GM12878 (cell line): ENCODE data around the gene SOX4. TPM values are rescaled to one million over a fixed set of nuclear protein-coding genes. Genes with fewer than 3 reads are reported as not detected.

Experiments
- ATAC-seq: fragments of 200-7000 bp; cut with Tn5 transposase; 3 replicates; pipeline ENCODE4 v1.9.1; 2020; ENCODE audit warnings: mild to moderate bottlenecking, moderate library complexity
- BruUV-seq: library from RNA; stranded (reverse); fragments of 400-500 nt; replicated peaks from 2 replicates; lab custom pipeline; 2021; lab: Mats Ljungman, UMichigan
- CTCF ChIA-PET: fragments of 300-600 bp; sonication (Branson Sonifier 250); formaldehyde crosslinking; extraction: SDS; loops from one replicate; lab custom pipeline; 2021; ENCODE audit warnings: inconsistent platforms; lab: Yijun Ruan, JAX
- POLR2A ChIA-PET: fragments of 350-600 bp; formaldehyde crosslinking; extraction: SDS; loops from one replicate; lab custom pipeline; 2021; ENCODE audit warnings: inconsistent platforms; lab: Charles Lee
- RAD21 ChIA-PET: fragments of 300-600 bp; sonication (Branson Sonifier 250); formaldehyde crosslinking; loops from one replicate; lab custom pipeline; 2023; ENCODE audit warnings: antibody characterized with exemption; ENCODE audit not compliant: unreplicated experiment; lab: Charles Lee
- SMC1A ChIA-PET: fragments of 300-600 bp; sonication (Branson Sonifier 250); formaldehyde crosslinking; loops from one replicate; lab custom pipeline; 2023; ENCODE audit not compliant: unreplicated experiment, uncharacterized antibody; lab: Charles Lee
- DNase-seq: peaks from one replicate; pipeline ENCODE4 v3.0.0-alpha.2; 2011; ENCODE audit warnings: low read depth, low spot score
- FAIRE-seq: peaks from 3 replicates; lab custom pipeline; 2011; peaks lifted over from hg19 to GRCh38; lab: Jason Lieb, UNC
- H2AFZ ChIP-seq: 2 replicates; pipeline ENCODE4 v1.6.0; 2011; ENCODE audit warnings: low read depth, low read length, control low read depth; ENCODE audit not compliant: control insufficient read depth
- H3K27ac ChIP-seq: 2 replicates; pipeline ENCODE4 v1.5.1; 2011; ENCODE audit warnings: control low read depth; ENCODE audit not compliant: control insufficient read depth, insufficient read depth
- H3K27me3 ChIP-seq, 2 experiments: replicated peaks in 1 of 2; 2 replicates each; pipeline versions ENCODE4 v1.6.0 to v1.6.1; 2011; ENCODE audit warnings: low read length in 1 of 2; ENCODE audit not compliant: control insufficient read depth in 2 of 2, insufficient read depth in 2 of 2
- H3K36me3 ChIP-seq, 2 experiments: 2 replicates each; pipeline ENCODE4 v1.5.1; 2011; ENCODE audit warnings: low read length in 1 of 2; ENCODE audit not compliant: control insufficient read depth in 2 of 2, insufficient read depth in 2 of 2
- H3K4me1 ChIP-seq: 2 replicates; pipeline ENCODE4 v1.6.1; 2011; ENCODE audit warnings: mild to moderate bottlenecking, low read length, moderate library complexity, mixed read lengths; ENCODE audit not compliant: control insufficient read depth, insufficient read depth
- H3K4me2 ChIP-seq: 2 replicates; pipeline ENCODE4 v1.6.0; 2011; ENCODE audit warnings: control low read depth; ENCODE audit not compliant: control insufficient read depth, insufficient read depth
- H3K4me3 ChIP-seq: fragments of 200-600 bp; sonication (generic); 2 replicates; pipeline ENCODE4 v1.5.1; 2016
- H3K79me2 ChIP-seq: 2 replicates; pipeline ENCODE4 v1.6.0; 2011; ENCODE audit warnings: low read length; ENCODE audit not compliant: control insufficient read depth, insufficient read depth
- H3K9ac ChIP-seq: 2 replicates; pipeline ENCODE4 v1.8.0; 2011; ENCODE audit warnings: low read length, control low read depth, mixed read lengths; ENCODE audit not compliant: control insufficient read depth, insufficient read depth
- H3K9me3 ChIP-seq: replicated peaks from 3 replicates; pipeline ENCODE4 v1.5.1; 2011; ENCODE audit warnings: mild to moderate bottlenecking, low read length; ENCODE audit not compliant: control insufficient read depth, insufficient read depth
- H4K20me1 ChIP-seq: 2 replicates; pipeline ENCODE4 v1.6.0; 2011; ENCODE audit not compliant: control insufficient read depth, insufficient read depth
- BHLHE40 ChIP-seq, 2 experiments: fragments of 450-650 bp in 1 of 2; IDR thresholded peaks; 2 replicates each; pipeline ENCODE4 v1.6.1; 2011 to 2017; ENCODE audit warnings: low read depth in 2 of 2, borderline replicate concordance in 1 of 2, improper control_type of control experiment in 1 of 2, low read length in 1 of 2, mild to moderate bottlenecking in 1 of 2
- JUNB ChIP-seq: IDR thresholded peaks from 2 replicates; pipeline ENCODE4 v1.6.1; 2016; ENCODE audit warnings: antibody characterized with exemption, mild to moderate bottlenecking
- POLR2AphosphoS2 ChIP-seq: IDR thresholded peaks from 2 replicates; pipeline ENCODE4 v1.6.1; 2011; ENCODE audit warnings: low read depth, mild to moderate bottlenecking, low read length, improper control_type of control experiment, moderate library complexity
- RUNX3 ChIP-seq: IDR thresholded peaks from 2 replicates; pipeline ENCODE4 v1.6.1; 2012; ENCODE audit warnings: low read length, inconsistent platforms
- SRF ChIP-seq, 2 experiments: IDR thresholded peaks; 2 replicates each; pipeline ENCODE4 v1.6.1; 2011; ENCODE audit warnings: low read depth in 2 of 2, low read length in 2 of 2, mild to moderate bottlenecking in 1 of 2, moderate library complexity in 1 of 2
- WGBS: methylation state at CpG from one replicate; pipeline ENCODE4 v1.1.6; 2016; ENCODE audit warnings: low lambda C conversion rate; ENCODE audit not compliant: insufficient replicate concordance, insufficient coverage; ENCODE audit errors: missing lambda C conversion rate; 5-methylcytosine and 5-hydroxymethylcytosine counted together
- in situ Hi-C: fragments of 300-500 bp; cut with MboI; formaldehyde crosslinking; loops from 9 replicates; pipeline ENCODE4 v1.14.3; 2018; ENCODE audit warnings: mixed read lengths
- intact Hi-C: fragments of 100-400 bp; cut with micrococcal nuclease; formaldehyde crosslinking; loops from one replicate; pipeline ENCODE4 v1.14.2; 2022; ENCODE audit not compliant: unreplicated experiment
- polyA plus RNA-seq, 11 experiments: library from polyadenylated mRNA; depleted of rRNA in 4 of 11; unstranded in 6 of 11; stranded (reverse) in 5 of 11; fragments of >200 nt; fragmentation: Nextera tagmentation in 4 of 11; fragmentation: Illumina TruSeq in 1 of 11; extraction: Ambion mirVana in 4 of 11; extraction: Trizol in 1 of 11; gene quantifications; 1 replicate in 1 of 11; 2 replicates in 10 of 11; pipeline versions ENCODE4 v1.2.1 to v1.2.3, GENCODE V29; 2011 to 2016; ENCODE audit warnings: inconsistent platforms in 2 of 11, missing spikeins in 2 of 11, low read depth in 1 of 11
- total RNA-seq, 4 experiments: library from RNA; depleted of rRNA in 3 of 4; stranded (reverse); fragments of >200 nt in 3 of 4; fragmentation: Illumina TruSeq in 1 of 4; extraction: Trizol in 1 of 4; gene quantifications; 2 replicates each; pipeline versions ENCODE4 v1.2.1 to v1.2.3, GENCODE V29; 2013 to 2021
- TF ChIP-seq, protein P1 (sequence below): fragments of 450-650 bp; IDR thresholded peaks from 2 replicates; pipeline ENCODE4 v1.6.1; 2017; ENCODE audit warnings: low read depth, mild to moderate bottlenecking, moderate library complexity
- TF ChIP-seq, protein P2 (sequence below): fragments of 450-650 bp; IDR thresholded peaks from 2 replicates; pipeline ENCODE4 v1.6.1; 2016; ENCODE audit warnings: mild to moderate bottlenecking, moderate library complexity, borderline replicate concordance
- TF ChIP-seq, protein P3 (sequence below): fragments of 450-650 bp; IDR thresholded peaks from 2 replicates; pipeline ENCODE4 v1.6.1; 2016; ENCODE audit warnings: mild to moderate bottlenecking

SOX4 gene
- total and polyA plus RNA-seq, 10 of the 15 experiments (the other 5 are each of a cell fraction or from before 2014, with no cell fraction given): 16.8 to 119 (median 26.5) TPM

DNA sequence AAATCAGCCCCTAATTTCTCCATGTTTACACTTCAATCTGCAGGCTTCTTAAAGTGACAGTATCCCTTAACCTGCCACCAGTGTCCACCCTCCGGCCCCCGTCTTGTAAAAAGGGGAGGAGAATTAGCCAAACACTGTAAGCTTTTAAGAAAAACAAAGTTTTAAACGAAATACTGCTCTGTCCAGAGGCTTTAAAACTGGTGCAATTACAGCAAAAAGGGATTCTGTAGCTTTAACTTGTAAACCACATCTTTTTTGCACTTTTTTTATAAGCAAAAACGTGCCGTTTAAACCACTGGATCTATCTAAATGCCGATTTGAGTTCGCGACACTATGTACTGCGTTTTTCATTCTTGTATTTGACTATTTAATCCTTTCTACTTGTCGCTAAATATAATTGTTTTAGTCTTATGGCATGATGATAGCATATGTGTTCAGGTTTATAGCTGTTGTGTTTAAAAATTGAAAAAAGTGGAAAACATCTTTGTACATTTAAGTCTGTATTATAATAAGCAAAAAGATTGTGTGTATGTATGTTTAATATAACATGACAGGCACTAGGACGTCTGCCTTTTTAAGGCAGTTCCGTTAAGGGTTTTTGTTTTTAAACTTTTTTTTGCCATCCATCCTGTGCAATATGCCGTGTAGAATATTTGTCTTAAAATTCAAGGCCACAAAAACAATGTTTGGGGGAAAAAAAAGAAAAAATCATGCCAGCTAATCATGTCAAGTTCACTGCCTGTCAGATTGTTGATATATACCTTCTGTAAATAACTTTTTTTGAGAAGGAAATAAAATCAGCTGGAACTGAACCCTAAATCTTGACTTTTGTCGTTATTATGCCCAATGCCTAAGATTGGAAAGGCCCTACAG, 4.5 kb downstream of the SOX4 start:
- Histone ChIP-seq H3K9me3 (no peaks in the 10 kb centered on the region; the same call in 2 of the 3 replicates), H3K4me1 (0 out of 2 replicates have a peak, but pooled peaks cover 5% of the 10 kb centered on the region)
- SMC1A ChIA-PET: interaction anchor here (0.6 to 2.4 kb wide), 9 partner anchors 9 to 1319 kb away, joined by 3 to 16 read pairs (median 4); no protein-coding TSS in a partner anchor
- FAIRE-seq: no peak
- TF ChIP-seq RUNX3 (peak; percentile 23; the same call in 1 of the 2 replicates), SRF (IDR thresholded peaks at IDR 0.05; ENCODE audit: low read depth in 2 of 2, low read length in 2 of 2) (peak in 1 of 2 experiments; percentile 79; a peak in 1 of 4 replicates), POLR2AphosphoS2 (no peak), BHLHE40 (IDR thresholded peaks at IDR 0.05; ENCODE audit: borderline replicate concordance in 1 of 2, low read depth in 2 of 2, low read length in 1 of 2) (peak; percentile 74 to 75; a peak in 3 of 4 replicates), JUNB (no peak)
- TF ChIP-seq, protein P1, sequence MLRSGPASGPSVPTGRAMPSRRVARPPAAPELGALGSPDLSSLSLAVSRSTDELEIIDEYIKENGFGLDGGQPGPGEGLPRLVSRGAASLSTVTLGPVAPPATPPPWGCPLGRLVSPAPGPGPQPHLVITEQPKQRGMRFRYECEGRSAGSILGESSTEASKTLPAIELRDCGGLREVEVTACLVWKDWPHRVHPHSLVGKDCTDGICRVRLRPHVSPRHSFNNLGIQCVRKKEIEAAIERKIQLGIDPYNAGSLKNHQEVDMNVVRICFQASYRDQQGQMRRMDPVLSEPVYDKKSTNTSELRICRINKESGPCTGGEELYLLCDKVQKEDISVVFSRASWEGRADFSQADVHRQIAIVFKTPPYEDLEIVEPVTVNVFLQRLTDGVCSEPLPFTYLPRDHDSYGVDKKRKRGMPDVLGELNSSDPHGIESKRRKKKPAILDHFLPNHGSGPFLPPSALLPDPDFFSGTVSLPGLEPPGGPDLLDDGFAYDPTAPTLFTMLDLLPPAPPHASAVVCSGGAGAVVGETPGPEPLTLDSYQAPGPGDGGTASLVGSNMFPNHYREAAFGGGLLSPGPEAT: peak; percentile 45; the same call in 1 of the 2 replicates
- TF ChIP-seq, protein P2, sequence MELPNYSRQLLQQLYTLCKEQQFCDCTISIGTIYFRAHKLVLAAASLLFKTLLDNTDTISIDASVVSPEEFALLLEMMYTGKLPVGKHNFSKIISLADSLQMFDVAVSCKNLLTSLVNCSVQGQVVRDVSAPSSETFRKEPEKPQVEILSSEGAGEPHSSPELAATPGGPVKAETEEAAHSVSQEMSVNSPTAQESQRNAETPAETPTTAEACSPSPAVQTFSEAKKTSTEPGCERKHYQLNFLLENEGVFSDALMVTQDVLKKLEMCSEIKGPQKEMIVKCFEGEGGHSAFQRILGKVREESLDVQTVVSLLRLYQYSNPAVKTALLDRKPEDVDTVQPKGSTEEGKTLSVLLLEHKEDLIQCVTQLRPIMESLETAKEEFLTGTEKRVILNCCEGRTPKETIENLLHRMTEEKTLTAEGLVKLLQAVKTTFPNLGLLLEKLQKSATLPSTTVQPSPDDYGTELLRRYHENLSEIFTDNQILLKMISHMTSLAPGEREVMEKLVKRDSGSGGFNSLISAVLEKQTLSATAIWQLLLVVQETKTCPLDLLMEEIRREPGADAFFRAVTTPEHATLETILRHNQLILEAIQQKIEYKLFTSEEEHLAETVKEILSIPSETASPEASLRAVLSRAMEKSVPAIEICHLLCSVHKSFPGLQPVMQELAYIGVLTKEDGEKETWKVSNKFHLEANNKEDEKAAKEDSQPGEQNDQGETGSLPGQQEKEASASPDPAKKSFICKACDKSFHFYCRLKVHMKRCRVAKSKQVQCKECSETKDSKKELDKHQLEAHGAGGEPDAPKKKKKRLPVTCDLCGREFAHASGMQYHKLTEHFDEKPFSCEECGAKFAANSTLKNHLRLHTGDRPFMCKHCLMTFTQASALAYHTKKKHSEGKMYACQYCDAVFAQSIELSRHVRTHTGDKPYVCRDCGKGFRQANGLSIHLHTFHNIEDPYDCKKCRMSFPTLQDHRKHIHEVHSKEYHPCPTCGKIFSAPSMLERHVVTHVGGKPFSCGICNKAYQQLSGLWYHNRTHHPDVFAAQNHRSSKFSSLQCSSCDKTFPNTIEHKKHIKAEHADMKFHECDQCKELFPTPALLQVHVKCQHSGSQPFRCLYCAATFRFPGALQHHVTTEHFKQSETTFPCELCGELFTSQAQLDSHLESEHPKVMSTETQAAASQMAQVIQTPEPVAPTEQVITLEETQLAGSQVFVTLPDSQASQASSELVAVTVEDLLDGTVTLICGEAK: peak; percentile 33; the same call in 1 of the 2 replicates
- TF ChIP-seq, protein P3, sequence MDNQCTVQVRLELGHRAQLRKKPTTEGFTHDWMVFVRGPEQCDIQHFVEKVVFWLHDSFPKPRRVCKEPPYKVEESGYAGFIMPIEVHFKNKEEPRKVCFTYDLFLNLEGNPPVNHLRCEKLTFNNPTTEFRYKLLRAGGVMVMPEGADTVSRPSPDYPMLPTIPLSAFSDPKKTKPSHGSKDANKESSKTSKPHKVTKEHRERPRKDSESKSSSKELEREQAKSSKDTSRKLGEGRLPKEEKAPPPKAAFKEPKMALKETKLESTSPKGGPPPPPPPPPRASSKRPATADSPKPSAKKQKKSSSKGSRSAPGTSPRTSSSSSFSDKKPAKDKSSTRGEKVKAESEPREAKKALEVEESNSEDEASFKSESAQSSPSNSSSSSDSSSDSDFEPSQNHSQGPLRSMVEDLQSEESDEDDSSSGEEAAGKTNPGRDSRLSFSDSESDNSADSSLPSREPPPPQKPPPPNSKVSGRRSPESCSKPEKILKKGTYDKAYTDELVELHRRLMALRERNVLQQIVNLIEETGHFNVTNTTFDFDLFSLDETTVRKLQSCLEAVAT: peak; percentile 60
- TF ChIP-seq, all 136 proteins: peak for 6
- Histone ChIP-seq H3K4me3 (peak overlapping the region; percentile 82), H4K20me1 (no peaks in the 10 kb centered on the region), H3K27me3 (no peaks in the 10 kb centered on the region), H3K36me3 (no peaks in the 10 kb centered on the region), H3K4me2 (peak overlapping the region; percentile 88), H3K9ac (peak overlapping the region; percentile 42; the same call in 1 of the 2 replicates), H3K79me2 (peaks cover 51% of the 10 kb centered on the region), H2AFZ (peak overlapping the region; percentile 45), H3K27ac (peak overlapping the region; percentile 48)
- in situ Hi-C loops: loop anchor here (25.0 kb wide), 1 partner anchor 411 kb away; no protein-coding TSS in a partner anchor
- DNase-seq: no peak
- ATAC-seq: no peak
- RAD21 ChIA-PET: interaction anchor here (0.9 to 7.0 kb wide), 3 partner anchors 10 to 1034 kb away, joined by 3 to 57 read pairs (median 16); no protein-coding TSS in a partner anchor
- CTCF ChIA-PET: interaction anchor here (0.6 to 2.5 kb wide), 7 partner anchors 8 to 1033 kb away, joined by 3 to 16 read pairs (median 5); no protein-coding TSS in a partner anchor
- WGBS: 61% methylated on average over 14 of the region's 14 CpGs
- intact Hi-C loops: loop anchor here (2.0 to 10.0 kb wide), 8 partner anchors 134 to 1229 kb away; no protein-coding TSS in a partner anchor
- POLR2A ChIA-PET: interaction anchor here (0.5 to 1.9 kb wide), 3 partner anchors 10 to 323 kb away, joined by 4 to 7 read pairs (median 6); no protein-coding TSS in a partner anchor
- BruUV-seq: no TSS peak
